GM21423 (cell line): ENCODE results near the gene SEH1L.
"Not testable (repeated sequence)": the region's sequence is repeated elsewhere in the genome, so short reads cannot be mapped to it uniquely, and the experiment has no call there.

Experiments
- ATAC-seq: cut with Tn5 transposase; IDR thresholded peaks from one replicate; pipeline ENCODE4 v1.9.1; 2021; ENCODE audit warnings: mild to moderate bottlenecking, moderate library complexity; ENCODE audit not compliant: unreplicated experiment

Gene SEH1L

DNA sequence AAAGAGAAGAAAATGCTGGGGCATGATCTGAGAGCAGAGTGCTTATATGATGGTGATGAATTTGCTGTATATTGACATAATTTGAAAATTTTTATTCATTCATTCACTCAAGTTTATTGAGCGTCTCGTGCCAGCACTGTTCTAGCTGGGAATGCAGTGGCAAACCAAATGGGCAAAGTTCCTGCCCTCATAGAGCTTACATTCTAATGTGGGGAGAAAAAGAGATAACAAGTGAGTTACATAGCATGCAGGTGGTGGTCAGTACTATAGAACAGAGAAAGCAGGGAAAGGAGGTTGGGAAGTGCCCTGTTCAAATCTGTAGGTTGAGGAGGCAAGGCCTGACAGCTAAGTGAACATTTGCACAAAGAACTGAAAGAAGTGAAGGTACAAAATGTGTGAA lies 47.6 kb downstream of the SEH1L start:
- ATAC-seq, result no peak

DNA sequence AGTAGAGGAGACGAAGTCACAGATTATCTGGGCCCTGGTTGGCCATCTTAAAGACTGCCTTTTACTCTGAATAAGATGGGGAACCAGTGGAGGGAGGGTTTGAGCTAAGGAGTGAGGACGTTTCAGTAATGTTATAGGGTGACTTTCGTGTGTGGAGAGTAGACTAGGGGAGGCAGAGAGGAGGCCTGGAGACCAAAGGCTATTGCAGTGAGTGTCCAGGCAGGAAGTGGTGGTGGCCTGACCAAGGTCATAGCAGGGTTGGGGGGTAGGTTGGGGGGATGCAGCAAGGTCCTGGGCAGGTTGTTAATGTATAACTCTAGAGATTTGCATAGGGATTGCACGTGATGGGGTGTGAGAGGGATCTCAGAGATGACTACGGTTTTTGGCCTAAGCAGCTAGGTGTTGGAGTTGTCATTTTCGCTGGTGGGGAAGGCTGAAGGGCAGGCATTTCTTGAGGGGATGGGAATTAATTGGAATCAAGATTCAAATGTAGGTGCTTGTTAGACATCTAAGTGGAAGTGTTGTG lies 48.2 kb downstream of the SEH1L start:
- ATAC-seq, result no peak

DNA sequence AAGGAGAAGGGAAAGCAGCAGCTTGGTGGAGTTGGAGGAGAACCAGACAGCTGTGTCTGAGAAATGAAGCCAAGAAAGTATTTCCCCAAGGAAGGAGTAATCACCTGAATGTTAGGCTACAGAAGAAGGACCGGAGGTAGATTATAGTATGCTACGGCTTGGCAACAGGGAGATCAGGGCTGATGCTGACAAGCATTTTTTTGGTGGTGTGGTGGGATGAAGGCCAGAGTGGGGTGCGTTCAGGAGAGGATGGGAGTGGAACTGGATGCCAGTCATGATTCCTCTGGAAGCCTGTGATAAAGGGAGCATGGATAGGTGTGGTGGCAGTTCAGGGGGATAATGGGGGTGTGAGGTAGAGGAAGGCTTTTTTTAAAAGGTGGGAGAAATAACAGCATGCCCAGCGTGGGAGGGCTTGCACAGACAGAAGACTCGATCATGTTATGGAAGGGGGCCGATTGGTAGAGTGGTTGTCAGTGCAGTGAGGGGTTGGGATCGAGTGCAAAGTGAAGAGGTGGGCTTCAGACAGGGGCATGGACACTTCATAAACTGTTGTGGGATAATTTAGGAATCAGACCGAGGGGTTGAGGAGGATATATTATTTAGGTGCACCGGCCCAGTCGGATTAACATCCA lies 49.0 kb downstream of the SEH1L start:
- ATAC-seq, result no peak

DNA sequence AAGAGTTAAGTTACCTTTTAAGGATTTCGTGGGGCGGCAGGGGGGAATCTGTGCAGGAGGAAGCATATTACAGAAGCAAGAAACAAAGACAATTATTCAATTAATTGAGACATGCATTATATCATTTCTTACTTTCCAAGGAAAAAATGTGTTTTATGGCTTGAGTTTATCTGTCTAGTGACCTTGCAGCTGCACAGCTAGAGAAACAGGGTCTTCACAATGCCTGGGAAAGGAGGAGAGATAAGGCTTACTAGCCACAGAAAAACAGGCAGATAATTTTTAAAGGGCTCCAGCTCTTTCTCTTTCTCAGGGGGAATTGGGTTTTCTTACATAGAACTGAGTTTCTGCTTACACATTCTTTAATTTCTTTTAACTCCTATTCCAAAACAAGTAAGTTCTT lies 49.5 kb downstream of the SEH1L start:
- not testable (repeated sequence) for ATAC-seq

DNA sequence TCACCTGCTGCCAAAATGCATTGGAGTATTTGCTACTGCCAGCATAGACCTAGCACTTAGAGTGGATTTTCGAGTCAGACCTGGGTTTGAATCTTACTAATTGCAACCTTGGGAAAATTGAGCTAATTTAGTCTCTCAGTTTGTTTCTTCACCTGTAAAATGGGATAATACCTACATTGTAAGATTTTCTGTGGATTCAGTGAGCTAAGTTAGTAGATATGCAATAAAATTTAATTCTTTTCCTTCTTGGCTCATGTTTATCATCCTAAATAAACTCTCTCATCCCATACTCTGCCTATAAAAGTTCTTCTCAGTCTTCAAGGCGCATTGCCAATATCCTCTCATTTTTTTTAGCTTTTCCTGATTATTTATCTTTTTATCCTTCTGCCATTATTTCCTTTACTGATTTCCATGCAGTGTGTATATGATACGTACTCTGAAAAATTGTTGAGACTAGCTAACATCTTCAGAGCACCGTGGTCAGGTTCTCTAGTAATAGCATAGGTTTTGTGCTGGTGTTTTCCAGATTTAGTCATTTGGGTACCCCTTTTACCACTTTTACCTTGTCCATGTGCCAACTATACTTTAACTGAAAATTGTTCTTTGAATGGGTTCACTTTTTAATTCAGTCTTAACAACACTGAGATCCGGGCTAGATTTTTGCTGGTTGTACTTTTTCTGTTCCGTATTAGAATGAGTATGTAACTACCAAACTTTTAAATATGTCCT lies 50.7 kb downstream of the SEH1L start:
- no peak for ATAC-seq

DNA sequence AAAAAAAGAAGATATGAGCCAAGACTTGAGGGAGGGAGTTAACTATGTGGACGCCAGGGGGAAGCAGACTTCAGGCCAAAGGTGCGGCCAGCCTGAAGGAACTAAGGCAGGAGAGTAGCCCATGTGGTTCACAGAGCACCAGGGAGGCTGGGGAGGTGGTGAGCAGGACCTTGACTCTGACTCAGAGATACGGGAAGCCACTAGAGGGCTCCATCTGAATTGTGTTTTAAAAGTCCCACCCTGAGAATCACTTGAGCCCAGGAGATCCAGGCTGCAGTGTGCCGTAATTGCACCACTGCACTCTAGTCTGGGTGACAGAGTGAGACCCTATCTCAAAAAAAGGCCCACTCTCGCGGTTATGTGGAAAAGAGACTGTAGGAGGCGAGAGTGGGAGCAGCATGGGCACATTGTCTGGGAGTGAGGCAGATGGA lies 55.7 kb downstream of the SEH1L start:
- no peak for ATAC-seq

DNA sequence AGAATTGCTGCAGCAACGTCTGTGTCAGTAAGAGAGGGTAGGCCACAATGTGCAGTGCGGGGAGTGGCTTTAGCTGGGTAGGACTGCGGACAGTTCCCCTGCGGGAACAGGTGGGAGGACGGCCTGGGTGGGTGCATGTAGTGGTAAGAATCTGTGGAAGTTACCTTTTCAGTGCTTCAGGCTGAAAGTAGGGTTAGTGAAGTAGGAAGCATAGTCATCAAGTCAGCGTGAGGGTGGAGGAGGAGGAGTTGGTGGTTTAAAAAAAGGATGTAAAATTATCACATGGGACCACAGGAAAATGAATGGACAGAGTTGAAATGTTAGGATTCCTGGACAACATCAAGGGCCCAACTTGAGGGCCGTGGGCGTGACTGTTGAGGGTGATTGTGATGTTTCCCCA lies 56.6 kb downstream of the SEH1L start:
- ATAC-seq, result no peak

DNA sequence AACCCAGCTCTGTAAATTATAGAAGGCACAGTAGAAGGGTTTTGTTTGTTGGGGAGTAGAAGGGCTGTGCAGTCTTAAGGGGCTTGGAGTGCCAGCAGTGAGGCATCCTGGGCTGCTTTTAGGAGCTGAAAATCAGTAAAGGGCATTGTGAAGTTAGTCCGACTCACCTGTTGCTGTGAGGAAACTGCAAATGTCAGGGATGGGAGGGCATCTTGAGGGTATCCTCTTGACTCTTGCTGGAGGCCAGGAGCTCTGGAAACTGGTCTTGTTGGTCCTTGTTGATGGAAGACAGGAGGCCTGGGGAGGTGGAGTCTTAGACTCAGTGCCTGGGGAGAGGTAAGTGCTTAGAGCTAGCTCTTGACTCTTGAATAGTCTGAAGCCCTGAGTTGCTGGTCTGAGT lies 57.5 kb downstream of the SEH1L start:
- no peak for ATAC-seq

DNA sequence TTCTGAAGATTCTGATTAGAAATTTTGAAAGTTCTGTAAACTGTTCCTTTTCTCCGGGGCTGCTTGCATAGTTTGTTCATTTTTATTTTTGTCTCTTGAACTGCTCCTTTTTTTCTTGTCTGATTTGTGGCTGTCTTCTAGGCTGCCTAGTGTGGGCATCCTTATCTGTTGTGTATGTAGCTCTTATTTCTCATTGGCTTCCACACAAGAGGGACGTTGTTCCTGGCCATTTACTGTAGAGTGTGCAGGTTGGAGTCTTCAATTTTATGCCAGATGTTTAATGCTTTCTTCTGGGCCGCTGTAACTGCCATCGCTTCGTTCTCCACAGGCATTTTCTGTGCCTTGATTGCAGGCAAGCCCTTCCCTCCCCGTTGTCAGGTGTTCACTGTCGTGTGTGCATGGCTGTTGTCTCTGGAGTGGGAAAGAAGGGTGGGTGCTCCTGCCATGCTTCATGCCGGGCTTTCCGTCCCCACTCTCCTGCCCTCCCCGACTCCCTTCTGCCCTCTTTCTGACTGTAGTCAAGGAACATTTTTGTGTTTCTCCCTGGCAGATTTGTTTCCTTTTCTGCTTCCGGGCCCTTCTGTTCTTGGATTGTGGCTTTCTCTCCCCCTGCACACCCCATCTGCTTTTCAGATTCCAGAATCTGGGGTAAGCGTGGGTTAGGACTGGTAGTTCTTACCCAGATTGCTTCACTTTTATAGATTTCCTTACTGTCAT lies 58.9 kb downstream of the SEH1L start:
- no peak for ATAC-seq

DNA sequence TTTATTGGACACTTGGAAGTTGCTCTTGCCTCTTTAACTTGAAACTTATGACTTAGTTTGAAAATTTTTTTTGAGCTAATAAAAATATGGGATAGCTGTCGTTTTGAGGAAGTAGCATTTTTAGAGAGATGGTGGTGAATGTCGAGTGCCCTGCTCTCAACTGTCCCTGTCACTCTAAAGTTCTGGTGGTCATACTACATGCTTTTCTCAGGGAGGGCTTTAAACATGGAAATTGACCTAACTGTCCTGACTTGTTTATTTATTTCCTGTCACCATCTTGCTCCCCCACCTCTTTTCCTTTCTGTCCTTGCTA lies 59.4 kb downstream of the SEH1L start:
- ATAC-seq, result no peak

DNA sequence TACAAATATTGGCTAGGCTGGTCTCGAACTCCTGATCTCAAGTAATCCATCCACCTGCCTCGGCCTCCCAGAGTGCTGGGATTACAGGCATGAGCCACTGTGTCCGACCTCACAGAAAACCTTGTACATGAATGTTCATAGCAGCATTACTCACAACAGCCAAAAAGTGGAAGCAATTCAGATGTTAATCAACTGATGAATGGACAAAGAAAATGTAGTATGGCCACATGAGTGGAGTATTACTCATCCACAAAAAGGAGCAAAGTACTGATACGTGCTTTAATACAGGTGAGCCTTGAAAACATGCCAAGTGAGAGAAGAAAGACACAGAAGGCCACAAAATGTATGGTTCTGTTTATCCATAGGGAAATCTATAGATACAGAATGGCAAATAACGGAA lies 63.9 kb downstream of the SEH1L start:
- ATAC-seq, result no peak

DNA sequence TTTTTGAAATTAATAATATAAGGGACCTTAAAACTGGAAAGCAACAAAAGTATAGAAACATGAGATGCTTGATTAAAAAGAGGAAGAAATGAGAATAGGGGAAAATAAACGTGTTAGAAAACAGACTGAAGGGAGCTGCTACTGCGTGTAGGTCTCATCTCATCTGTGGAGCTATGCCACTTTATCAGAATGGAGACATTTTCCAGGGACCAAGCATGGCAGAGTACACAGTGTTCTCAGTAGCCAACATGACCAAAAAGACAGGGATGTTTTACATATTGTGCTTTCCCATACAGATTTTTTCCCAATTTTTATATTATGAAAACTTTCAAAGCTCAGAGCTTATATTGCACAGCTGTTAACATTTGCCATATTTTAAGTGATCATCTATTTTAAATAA lies 66.4 kb downstream of the SEH1L start:
- ATAC-seq, result no peak

DNA sequence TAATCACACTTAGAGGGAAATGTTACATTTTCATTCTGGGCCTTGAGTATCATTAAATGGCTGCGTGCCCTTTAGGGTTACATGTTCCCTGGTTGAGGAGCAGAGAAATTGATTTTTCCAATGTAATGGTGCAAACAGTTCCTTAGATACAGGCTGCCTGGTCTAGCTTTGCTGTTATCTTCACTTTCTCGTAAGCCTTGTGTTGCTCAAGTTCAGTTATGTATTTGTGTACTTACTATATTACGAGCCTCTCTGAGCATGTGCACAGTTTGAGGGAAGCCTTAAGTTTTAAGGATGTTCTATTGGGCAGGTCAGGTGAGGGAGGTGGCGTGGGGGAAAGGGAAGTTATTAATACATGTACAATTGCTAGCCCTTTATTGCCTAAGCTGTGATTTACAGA lies 67.0 kb downstream of the SEH1L start:
- no peak for ATAC-seq

DNA sequence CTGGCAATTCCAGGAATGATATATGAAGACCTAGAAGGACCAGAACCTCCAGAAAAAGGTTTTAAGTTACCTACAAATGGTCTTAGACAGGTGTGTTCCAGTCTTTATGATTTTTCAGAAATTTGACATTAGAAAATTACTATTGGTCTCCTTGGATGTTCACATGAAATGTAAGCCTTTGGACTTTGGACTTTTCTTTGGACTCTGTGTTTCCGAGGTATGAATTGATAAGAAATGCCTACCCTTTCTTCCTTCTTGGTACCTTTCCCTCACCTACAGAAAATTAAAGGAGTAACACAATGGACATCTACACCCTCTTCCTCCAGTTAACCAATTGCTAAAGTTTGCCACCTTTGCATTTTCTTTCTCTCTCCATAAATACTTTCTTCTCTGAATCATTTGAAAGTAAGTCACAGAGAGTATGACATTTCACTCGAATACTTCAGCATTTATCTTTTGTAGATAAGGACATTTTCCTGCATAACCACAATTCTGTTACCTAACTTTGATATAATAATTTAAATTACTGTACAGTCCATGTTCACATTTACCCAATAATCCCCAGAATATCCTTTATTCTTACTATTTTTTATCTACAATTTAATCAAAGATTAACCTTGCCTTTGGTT lies 69.5 kb downstream of the SEH1L start:
- ATAC-seq, result no peak

DNA sequence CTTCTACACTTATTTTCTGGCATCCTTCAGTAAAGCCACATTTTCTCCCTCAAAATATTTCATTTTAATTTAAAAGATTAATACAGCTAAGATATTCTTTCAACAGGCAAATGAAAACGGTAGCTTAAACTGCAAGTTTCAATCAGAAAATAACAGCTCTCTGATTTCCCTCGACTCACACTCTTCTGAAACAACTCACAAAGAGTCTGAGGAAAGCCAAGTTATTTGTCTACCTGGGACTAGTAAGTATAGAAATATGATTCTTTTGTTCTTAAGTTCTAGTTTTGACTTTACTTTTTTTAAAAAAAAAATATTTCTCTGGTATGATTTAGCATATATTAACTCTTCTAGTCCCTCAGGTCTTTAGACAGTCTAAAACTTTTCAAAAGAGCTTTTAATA lies 70.6 kb downstream of the SEH1L start:
- ATAC-seq, result no peak

DNA sequence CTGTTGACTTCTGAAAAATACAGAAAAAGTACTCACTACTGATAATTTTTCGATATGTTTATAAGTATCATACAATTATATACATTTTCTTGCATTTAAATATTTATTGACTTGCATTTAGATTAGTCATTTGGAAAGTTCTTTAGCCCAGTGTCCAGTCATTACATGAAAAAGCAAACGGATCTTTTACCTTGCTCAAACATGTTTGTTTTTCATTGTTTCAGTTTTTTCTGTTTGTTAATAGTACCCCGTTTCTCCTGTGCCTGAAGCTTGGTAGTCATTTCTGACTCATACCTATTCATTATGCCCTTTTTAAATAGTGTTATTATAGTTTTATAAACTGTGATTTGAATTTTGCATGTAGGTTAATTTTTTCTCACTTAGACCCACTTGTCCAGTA lies 71.5 kb downstream of the SEH1L start:
- ATAC-seq, result no peak

DNA sequence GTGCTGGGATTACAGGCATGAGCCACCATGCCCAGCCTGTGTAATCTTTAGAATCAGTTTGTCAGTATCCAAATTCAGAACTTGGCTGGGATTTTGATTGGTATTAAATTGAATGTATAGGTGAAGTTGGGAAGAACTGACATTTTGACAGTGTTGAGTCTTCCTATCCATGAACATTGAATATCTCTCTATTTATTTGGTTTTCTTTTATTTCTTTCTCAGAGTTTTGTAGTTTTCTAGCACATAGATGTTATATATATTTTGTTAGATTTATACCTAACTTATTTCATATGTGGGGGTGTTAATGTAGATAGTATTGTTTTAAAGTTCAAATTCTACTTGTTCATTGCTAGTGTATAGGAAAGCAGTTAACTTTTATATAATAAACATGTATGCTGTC lies 74.8 kb downstream of the SEH1L start:
- ATAC-seq, result no peak

DNA sequence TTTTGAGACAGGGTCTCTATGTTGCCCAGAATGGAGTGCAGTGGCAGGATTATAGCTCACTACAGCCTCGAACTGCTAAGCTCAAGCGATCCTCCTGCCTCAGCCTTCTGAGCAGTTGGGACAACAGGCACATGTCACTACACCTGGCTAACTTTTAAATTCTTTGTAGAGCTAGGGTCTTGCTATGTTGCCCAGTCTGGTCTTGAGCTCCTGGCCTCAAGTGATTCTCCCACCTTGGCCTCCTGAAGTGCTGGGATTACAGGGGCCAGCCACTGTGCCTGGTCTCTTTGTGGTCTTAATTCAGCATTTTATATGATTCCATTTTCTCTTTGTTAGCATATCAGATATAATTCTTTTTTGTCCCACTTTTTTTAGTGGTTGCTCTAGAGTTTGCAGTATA lies 77.4 kb downstream of the SEH1L start:
- no peak for ATAC-seq

DNA sequence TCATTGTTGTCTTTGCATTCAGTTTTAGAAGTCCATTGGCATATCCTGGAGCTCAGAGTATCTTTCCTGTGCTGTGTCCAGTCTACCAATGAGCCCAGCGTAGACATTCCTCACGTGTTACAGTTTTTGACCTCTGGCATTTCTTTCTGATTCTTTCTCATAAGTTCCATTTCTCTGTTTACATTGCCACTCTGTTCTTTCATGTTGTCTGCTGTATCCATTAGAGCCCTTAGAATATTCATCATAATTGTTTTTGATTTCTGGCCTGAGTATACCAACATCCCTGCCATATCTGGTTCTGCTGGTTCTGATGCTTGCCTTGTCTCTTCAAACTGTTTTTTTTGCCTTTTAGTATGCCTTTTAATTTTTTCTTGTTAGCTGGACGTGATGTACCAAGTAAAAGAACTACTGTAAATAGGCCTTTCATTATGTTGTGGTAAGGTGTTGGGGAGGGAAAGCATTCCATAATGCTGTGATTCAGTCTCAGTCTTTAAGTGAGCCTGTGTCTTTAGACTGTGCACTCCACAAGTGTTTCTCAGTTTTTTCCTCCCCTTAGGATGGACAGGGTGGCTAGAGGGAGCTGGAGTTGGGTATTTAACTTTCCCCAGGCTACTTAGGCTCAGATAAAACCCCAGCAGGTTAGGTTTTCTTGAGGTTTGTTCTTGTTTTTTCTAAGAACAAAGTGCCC lies 78.9 kb downstream of the SEH1L start:
- no peak for ATAC-seq

DNA sequence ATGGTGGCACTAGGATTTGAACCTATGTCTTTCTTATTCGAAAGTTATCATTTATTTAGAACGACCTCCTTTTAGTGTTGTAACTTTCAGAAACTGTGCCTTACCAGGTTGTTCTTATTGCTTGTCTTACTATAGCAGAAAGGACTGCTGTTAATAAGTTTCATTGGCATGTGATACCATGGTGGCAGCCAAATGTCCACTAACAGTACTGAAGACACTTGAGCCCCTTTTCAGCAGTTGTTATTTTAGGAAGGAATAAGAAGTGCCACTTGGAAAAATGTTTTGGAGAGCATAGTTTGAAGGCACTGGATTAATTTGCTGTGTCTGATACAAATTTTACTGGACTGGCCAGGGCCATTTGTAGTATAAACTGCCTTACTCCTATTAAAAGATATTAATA lies 81.1 kb downstream of the SEH1L start:
- ATAC-seq, result no peak

DNA sequence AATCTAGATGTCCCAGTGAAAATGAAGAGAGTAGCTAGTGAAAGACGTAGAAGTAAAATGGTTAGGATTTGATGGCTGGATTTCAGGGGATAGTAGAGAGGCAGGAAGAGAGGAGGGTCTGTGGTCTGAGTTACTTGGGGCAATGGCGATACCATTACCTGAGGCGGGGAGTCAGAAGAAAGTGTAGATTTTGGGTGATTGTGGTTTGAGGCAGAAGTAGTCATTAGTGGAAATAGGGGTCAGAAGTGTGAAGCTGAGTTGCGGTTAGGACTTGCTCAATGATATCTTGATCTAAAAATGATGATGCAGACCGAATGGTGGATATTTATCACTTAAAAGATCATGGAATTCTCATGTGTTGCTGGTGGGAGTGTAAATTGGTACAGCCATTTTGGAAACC lies 84.4 kb downstream of the SEH1L start:
- ATAC-seq, result no peak
